NCI-H2196 treated with DMSO at 0.1 percent for 48 hours (cell line): ENCODE results near the gene PLEKHF1.
"Not testable (repeated sequence)": the region's sequence is repeated elsewhere in the genome, so short reads cannot be mapped to it uniquely, and the experiment has no call there.

ENCODE experiments used
- DNase-seq: peaks from one replicate; lab custom pipeline; 2025; ENCODE audit not compliant: unreplicated experiment; lab: John Stamatoyannopoulos, UW

Gene PLEKHF1, protein sequence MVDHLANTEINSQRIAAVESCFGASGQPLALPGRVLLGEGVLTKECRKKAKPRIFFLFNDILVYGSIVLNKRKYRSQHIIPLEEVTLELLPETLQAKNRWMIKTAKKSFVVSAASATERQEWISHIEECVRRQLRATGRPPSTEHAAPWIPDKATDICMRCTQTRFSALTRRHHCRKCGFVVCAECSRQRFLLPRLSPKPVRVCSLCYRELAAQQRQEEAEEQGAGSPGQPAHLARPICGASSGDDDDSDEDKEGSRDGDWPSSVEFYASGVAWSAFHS

DNA sequence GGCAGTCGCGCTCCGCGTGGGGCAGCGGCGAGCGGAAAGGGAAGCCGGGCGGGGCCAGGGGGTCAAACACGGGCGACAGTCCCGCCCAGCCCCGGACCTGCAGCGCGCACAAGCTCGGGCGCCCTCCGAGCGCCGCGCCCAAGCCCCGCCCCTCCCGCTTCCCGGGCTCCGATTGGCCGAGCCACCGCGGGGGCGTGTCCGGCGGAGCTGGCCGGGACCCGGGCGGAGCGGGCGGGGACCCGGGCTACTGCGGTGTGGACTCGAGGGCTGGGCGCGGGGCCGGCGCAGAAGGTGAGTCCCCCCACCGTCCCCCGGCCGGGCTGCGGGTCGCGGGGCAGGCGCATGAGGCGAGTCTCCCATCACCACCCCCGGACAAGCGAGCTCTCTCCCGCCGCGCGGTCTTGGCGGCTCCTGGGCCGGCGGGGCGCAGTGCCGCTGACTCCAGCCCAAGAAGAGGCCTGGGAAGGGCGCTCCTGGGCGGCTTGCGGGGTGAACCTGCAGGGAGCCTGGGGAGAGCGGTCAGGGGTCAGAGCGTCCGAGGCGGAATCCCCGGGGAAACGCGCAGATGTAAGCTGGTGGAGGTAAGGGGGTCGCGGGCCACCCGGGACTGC lies at the start of gene PLEKHF1:
TSS of gene PLEKHF1 (plus strand) at position 247 of the 611 bp plus-strand sequence. CDS start 8,379 bp downstream, outside the sequence.
- DNase-seq: peak; percentile 66

DNA sequence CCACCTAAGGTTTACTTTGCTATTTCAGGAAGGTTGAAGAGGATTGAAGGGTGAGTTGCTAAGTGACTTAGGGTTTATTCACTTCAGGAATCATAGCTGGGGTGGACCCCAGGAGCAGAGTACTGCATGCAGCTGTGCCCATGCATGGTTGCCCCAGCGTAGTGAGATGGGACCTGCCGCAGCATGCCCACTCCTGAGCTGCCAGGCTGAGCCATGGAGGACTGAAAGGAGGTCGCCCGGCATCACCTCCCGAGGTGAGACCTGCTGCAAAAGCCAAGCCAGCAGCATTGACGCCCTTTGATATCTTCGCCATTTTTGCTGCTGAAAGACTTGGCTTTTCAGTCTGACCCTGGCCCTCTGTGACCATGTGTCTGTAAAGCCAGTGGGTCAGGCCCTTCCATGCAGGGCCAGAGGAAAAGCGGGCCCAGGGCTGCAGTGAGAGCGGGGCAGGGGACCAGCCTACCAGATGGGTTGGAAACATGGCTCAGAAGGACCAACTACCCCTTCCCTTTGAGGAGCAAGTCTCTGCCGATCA lies 49.3 kb upstream of the PLEKHF1 start:
- no peak for DNase-seq

- no peak for DNase-seq
Measured at GRCh38 chr19:29616541-29616940, 48.7 kb upstream of the PLEKHF1 start.

DNA sequence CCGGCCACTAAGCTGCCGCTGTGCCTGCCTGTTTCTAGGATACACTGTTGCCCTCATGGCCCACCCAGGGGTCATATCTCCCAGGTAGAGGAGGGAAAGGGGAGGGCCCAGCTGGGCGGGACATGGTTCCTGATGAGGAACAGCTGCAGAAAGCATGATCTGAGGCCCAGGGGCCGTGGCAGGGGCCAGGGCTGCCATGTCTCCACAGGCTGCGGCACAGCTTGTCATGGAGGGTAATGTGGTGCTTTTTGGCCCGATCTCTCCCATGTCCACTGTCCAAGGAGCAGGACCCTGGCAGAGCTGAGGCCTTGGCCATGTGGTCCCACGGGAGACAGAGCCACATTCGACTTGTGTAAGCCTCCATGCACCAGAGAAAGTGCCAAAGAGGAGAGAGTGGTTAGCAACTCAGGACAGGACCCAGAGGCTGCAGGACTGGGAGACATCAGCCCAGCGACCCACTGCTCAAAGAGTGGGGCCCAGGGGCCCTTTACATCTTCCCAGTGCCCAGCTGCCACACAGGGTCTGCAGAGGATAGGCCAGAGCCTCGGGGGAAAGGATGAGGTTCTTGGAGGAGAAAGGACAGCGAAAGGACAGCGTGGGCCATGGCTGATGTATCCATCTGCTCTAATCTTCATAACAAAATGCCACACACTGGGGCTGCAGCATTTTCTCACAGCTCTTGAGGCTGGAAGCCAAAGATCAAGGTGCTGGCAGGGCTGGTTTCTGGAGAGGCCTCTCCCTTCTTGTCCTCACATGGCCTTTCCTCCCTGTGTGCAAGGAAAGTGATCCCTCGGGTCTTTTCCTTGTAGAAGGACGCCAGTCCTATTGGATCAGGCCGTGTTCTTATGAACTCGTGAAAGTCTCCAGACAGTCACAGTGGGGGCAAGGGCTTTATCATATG lies 47.6 kb upstream of the PLEKHF1 start:
- no peak for DNase-seq

DNA sequence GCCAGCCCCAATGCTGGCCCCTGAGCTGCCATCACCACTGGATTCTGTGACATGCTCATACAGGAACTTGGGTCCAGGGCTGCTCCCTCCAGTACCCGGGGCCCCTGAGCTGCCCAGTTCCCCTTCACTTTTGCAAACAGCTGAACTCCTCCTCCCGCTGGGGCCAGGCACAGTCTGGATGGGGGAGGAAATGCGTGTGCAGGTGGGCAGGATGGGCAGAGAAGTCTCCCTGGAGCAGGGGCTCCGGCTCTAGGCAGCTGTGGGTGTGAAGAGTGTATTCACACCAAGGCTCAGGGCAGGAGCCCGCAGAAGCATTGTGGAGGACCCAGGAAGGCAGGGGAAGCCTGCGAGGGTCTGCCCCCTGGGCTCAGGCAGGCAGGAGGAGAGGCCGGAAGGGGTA lies 46.8 kb upstream of the PLEKHF1 start:
- DNase-seq: no peak

DNA sequence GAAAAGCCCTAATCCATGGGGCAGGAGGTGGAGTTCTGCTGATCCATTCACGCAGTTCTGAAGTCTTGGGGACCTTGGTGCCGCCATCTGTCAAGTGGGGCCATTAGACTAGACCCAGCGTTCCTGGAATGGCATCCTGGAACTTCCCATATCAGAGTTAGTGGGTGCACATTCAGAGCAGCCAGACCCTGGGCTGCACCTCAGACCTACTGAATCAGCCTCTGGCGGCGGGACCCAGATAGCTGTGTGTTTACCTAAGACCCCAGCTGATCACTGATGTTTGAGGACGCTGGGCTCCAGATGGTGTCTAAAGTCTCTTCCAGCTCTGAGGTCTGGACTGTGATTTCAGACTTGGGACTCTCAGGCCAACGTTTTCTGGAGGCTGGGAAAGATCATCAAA lies 46.4 kb upstream of the PLEKHF1 start:
- DNase-seq: no peak

DNA sequence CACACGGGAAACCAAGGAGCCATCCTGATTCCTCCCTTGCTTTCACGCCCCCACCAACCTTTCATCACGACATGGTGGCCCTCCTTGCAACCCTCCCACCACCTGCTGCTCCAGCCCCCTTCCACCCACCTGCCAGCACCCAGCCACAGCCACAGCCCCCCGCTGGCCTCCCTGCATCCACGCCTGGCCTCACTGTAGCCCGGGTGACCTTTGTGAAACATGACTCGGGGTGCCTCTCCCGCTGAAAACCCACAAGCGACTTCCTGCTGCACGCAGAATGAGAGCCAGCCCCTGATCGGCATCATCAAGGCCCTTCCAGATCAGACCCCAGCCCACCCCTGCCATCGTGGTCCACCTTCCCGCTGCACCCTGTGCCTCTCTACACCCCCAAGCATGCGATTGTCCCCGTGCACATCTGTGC lies 44.3 kb upstream of the PLEKHF1 start:
- DNase-seq: no peak

GRCh38 chr19:29622166-29623070 lies 42.8 kb upstream of the PLEKHF1 start:
- no peak for DNase-seq

- DNase-seq: no peak
Measured at GRCh38 chr19:29623726-29624488, 41.4 kb upstream of the PLEKHF1 start.

DNA sequence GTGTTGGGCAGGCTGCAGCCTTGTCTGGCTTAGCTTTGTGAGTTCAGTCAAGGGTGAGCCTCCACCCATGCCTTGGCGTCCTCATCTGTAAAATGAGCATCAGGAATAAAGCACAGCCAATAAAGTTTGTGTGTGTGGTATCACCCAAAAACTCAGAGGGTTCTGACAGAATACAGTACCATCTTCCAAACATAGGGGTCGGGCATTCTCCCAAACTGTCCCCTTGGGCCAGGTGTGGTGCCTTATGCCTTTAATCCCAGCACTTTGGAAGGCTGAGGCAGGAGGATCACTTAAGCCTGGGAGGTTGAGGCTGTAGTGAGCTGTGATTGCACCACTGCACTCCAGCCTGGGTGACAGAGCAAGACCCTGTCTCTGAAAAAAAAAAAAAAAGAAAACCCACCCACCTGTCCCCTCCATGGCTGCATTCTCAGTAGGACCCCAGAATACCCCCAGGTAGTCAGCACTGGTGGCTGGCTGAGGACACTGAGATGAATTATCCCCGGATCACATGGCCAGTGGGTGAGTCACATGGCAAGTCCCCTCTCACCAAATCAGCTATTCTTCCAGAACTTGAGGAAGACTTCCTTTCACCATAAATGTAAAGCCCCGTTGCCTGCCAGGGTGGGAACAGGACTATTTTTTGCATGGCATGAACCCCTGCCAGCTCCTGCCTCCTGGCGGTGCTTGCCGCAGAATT lies 40.6 kb upstream of the PLEKHF1 start:
- DNase-seq: no peak

DNA sequence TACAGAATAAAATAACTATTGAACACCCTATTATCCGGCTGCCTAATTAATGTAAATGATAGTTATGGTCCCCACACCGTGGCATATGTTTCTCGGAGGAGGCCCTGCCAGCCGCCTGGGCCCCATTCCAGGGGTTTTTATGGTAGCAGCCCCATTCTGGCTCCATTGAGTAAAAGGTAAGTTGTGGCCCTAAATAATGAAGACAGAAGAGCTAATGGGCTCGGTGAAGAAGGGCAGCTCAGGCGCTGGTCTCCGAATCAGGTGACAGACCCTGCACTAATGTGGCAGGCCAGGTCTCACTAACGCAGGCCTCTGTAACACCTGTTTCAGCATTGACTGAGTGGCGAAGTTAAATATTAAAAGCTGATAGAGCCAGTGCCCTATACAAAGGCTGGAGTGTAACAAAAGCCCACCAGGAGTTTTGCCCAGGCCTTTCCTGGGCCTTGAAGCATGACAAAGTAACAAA lies 40.0 kb upstream of the PLEKHF1 start:
- DNase-seq: no peak

DNA sequence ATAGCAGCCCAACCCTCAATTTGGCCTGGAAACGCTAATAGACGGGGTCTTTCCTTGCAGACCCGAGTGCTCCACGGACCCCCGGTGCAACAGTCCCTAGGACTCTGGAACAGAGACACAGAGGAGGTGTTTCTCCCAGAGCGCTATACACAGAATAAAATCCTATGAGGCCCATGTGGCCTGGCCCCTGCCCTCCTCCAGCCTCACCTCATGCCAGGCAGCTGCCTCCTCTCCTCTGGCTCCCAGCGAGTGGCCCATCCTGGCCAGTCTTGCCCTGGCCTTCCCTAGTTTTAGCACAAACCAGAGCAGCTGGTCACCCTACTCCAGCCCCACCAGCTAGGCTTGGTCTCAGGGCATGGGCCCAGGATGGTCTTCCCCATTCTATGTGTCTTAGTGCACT lies 38.9 kb upstream of the PLEKHF1 start:
- no peak for DNase-seq

- not testable (repeated sequence) for DNase-seq
Measured at GRCh38 chr19:29626832-29627231, 38.4 kb upstream of the PLEKHF1 start.

- DNase-seq: no peak
Measured at GRCh38 chr19:29628661-29629385, 36.4 kb upstream of the PLEKHF1 start.

GRCh38 chr19:29629836-29630534 lies 35.3 kb upstream of the PLEKHF1 start:
- DNase-seq: no peak

GRCh38 chr19:29630655-29631054 lies 34.6 kb upstream of the PLEKHF1 start:
- DNase-seq: no peak

DNA sequence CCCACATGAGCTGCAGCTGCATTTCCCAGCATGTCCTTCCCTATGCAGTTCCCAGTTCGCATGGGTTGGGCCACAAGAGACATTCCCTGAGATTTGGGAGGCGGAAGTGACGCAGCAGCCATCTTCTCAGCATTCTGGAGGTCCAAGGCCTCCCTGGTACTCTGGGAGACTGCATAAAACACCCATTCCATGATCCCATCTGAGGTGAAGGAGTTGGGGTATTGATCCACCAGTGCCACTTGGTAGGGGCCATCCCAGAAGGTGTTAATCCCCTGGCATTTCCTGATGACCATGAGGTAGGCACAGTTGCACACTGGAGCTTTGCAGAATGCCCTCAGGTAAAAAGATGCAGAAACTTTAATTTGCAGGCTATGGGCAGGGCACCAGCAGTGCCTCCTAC lies 33.8 kb upstream of the PLEKHF1 start:
- DNase-seq: no peak

- no peak for DNase-seq
Measured at GRCh38 chr19:29634002-29634401, 31.3 kb upstream of the PLEKHF1 start.
